K562 (cell line): Measurements from ENCODE around the gene CAMK1D. TPM values are rescaled to one million over a fixed set of nuclear protein-coding genes. Genes with fewer than 3 reads are reported as not detected.

Source experiments
- ATAC-seq: fragments of 200-7000 bp; cut with Tn5 transposase; 3 replicates; pipeline ENCODE4 v1.9.1; 2020; ENCODE audit warnings: moderate library complexity
- BruUV-seq: library from RNA; stranded (reverse); fragments of 400-500 nt; replicated peaks from 2 replicates; lab custom pipeline; 2021; lab: Mats Ljungman, UMichigan
- CTCF ChIA-PET: fragments of 300-600 bp; formaldehyde crosslinking; extraction: SDS; loops from one replicate; lab custom pipeline; 2021; ENCODE audit warnings: low intra/inter-chr PET ratio; lab: Yijun Ruan, JAX
- POLR2A ChIA-PET: fragments of 300-600, 350-650 bp; sonication (Branson Sonifier 250); formaldehyde crosslinking; extraction: SDS; loops from one replicate; lab custom pipeline; 2021; ENCODE audit warnings: antibody characterized with exemption, inconsistent platforms; lab: Yijun Ruan, JAX
- DNase-seq, 4 experiments: peaks; one replicate each; pipeline versions ENCODE4 v3.0.0 to v3.0.0-alpha.2; 2011 to 2018; ENCODE audit warnings: low spot score in 3 of 4, mixed read lengths in 3 of 4; ENCODE audit errors: extremely low read depth in 1 of 4
- FAIRE-seq: peaks from 2 replicates; lab custom pipeline; 2011; peaks lifted over from hg19 to GRCh38; lab: Jason Lieb, UNC
- H2AFZ ChIP-seq: 2 replicates; pipeline ENCODE4 v1.6.0; 2011; ENCODE audit warnings: low read depth, low read length, control low read depth, inconsistent platforms
- H3K27ac ChIP-seq: fragments of 200-600 bp; 3 replicates; pipeline ENCODE4 v1.8.0; 2011; ENCODE audit warnings: low read depth, mild to moderate bottlenecking, control low read depth, inconsistent platforms, low read length, moderate library complexity, mixed read lengths; ENCODE audit errors: extremely low read depth
- H3K27me3 ChIP-seq, 2 experiments: fragments of 300-600 bp in 1 of 2; 2 replicates in 1 of 2; 3 replicates in 1 of 2; pipeline versions ENCODE4 v1.6.0 to v1.8.0; 2011; ENCODE audit warnings: inconsistent platforms in 2 of 2, low read length in 2 of 2, mild to moderate bottlenecking in 1 of 2, mixed read lengths in 1 of 2, moderate library complexity in 1 of 2; ENCODE audit not compliant: control insufficient read depth in 2 of 2, insufficient read depth in 2 of 2
- H3K36me3 ChIP-seq: fragments of 300-600 bp; 3 replicates; pipeline ENCODE4 v1.8.0; 2011; ENCODE audit warnings: mild to moderate bottlenecking, low read length, inconsistent platforms; ENCODE audit not compliant: control insufficient read depth, insufficient read depth
- H3K4me1 ChIP-seq, 2 experiments: fragments of 200-600 bp in 1 of 2; replicated peaks in 1 of 2; 2 replicates in 1 of 2; 3 replicates in 1 of 2; pipeline versions ENCODE4 v1.5.1 to v1.8.0; 2011; ENCODE audit warnings: inconsistent platforms in 2 of 2, low read length in 2 of 2, mild to moderate bottlenecking in 1 of 2, mixed read lengths in 1 of 2, moderate library complexity in 1 of 2; ENCODE audit not compliant: control insufficient read depth in 2 of 2, insufficient read depth in 2 of 2
- H3K4me2 ChIP-seq: 2 replicates; pipeline ENCODE4 v1.6.1; 2011; ENCODE audit warnings: low read length, control low read depth, inconsistent platforms, mixed read lengths; ENCODE audit not compliant: insufficient read depth
- H3K4me3 ChIP-seq: fragments of 200-600 bp; sonication (generic), shearing (Covaris generic); 2 replicates; pipeline ENCODE4 v1.5.1; 2016; ENCODE audit warnings: control low read depth, inconsistent platforms
- H3K79me2 ChIP-seq: fragments of 200-600 bp; 3 replicates; pipeline ENCODE4 v1.8.0; 2011; ENCODE audit warnings: low read length, inconsistent platforms; ENCODE audit not compliant: control insufficient read depth, insufficient read depth
- H3K9ac ChIP-seq, 2 experiments: 2 replicates each; pipeline versions ENCODE4 v1.6.0 to v1.6.1; 2011; ENCODE audit warnings: low read depth in 2 of 2, low read length in 2 of 2, control low read depth in 1 of 2, inconsistent platforms in 1 of 2, mild to moderate bottlenecking in 1 of 2, mixed read lengths in 1 of 2; ENCODE audit not compliant: insufficient read depth in 1 of 2
- H3K9me1 ChIP-seq: one replicate; pipeline ENCODE4 v1.6.0; 2011; ENCODE audit warnings: inconsistent platforms, mild to moderate bottlenecking, low read length, moderate library complexity; ENCODE audit not compliant: control insufficient read depth, insufficient read depth
- H3K9me3 ChIP-seq: replicated peaks from 2 replicates; pipeline ENCODE4 v1.5.1; 2011; ENCODE audit warnings: low read depth, low read length, inconsistent platforms; ENCODE audit not compliant: control insufficient read depth, insufficient read depth
- H4K20me1 ChIP-seq: replicated peaks from 2 replicates; pipeline ENCODE4 v1.6.1; 2011; ENCODE audit warnings: low read length, inconsistent platforms, mixed read lengths; ENCODE audit not compliant: control insufficient read depth, insufficient read depth
- BACH1 ChIP-seq: fragments of 200-800 bp; sonication (Bioruptor generic); IDR thresholded peaks from 2 replicates; pipeline ENCODE4 v1.6.1; 2016; ENCODE audit warnings: missing genetic modification characterization, missing compliant biosample characterization
- ESRRA ChIP-seq: fragments of 450-650 bp; IDR thresholded peaks from 2 replicates; pipeline ENCODE4 v1.6.1; 2014; ENCODE audit warnings: low read depth, mild to moderate bottlenecking, moderate library complexity, borderline replicate concordance
- IRF2 ChIP-seq: sonication (generic); formaldehyde crosslinking; IDR thresholded peaks from 2 replicates; pipeline ENCODE4 v1.8.1; 2022; ENCODE audit warnings: mild to moderate bottlenecking, missing genetic modification reagents
- JUN ChIP-seq, 2 experiments: sonication (generic) in 1 of 2; formaldehyde crosslinking in 1 of 2; IDR thresholded peaks; 2 replicates each; pipeline versions ENCODE4 v1.6.1 to v1.8.0; 2012 to 2022; ENCODE audit warnings: borderline replicate concordance in 2 of 2, mild to moderate bottlenecking in 2 of 2, improper control_type of control experiment in 1 of 2, low read depth in 1 of 2, low read length in 1 of 2, missing genetic modification reagents in 1 of 2
- MEF2D ChIP-seq: conservative IDR thresholded peaks from 2 replicates; pipeline ENCODE4 v1.6.1; 2016; ENCODE audit warnings: low read depth, missing genetic modification characterization, missing compliant biosample characterization
- NBN ChIP-seq: fragments of 450-650 bp; IDR thresholded peaks from 2 replicates; pipeline ENCODE4 v1.6.1; 2016; ENCODE audit warnings: low read depth, mild to moderate bottlenecking
- NUFIP1 ChIP-seq: fragments of 450-650 bp; IDR thresholded peaks from 2 replicates; pipeline ENCODE4 v1.6.1; 2018; ENCODE audit not compliant: partially characterized antibody
- SMARCC2 ChIP-seq: fragments of 450-650 bp; IDR thresholded peaks from 2 replicates; pipeline ENCODE4 v1.6.1; 2017; ENCODE audit warnings: antibody characterized with exemption, moderate library complexity, mild to moderate bottlenecking, low read depth
- ZNF3 ChIP-seq: fragments of 250-450 bp; sonication (Bioruptor Pico); IDR thresholded peaks from 2 replicates; pipeline ENCODE4 v1.5.0; 2021; ENCODE audit warnings: mild to moderate bottlenecking, moderate library complexity
- ZNF354B ChIP-seq: fragments of 250-450 bp; sonication (Bioruptor Pico); IDR thresholded peaks from 2 replicates; pipeline ENCODE4 v1.4.0; 2020
- WGBS: fragments of 100-300 bp; shearing (Covaris generic); methylation state at CpG from one replicate; pipeline ENCODE4 v1.1.6; 2016; ENCODE audit warnings: low coverage, mixed read lengths; ENCODE audit not compliant: insufficient coverage; ENCODE audit errors: missing lambda C conversion rate; 5-methylcytosine and 5-hydroxymethylcytosine counted together
- in situ Hi-C: fragments of 300-500 bp; cut with MboI; formaldehyde crosslinking; loops from 4 replicates; pipeline ENCODE4 v1.15.0; 2018; ENCODE audit warnings: inconsistent platforms, mixed read lengths
- intact Hi-C: fragments of 100-400 bp; cut with micrococcal nuclease; formaldehyde crosslinking; loops from 2 replicates; pipeline ENCODE4 v1.14.2; 2022
- polyA plus RNA-seq, 8 experiments: library from polyadenylated mRNA; depleted of rRNA in 4 of 8; stranded (reverse) in 5 of 8; unstranded in 3 of 8; fragments of >200 nt; fragmentation: Nextera tagmentation in 2 of 8; fragmentation: Illumina TruSeq in 1 of 8; extraction: Ambion mirVana in 2 of 8; extraction: Trizol in 1 of 8; gene quantifications; 2 replicates each; pipeline versions ENCODE4 v1.2.1 to v1.2.3, GENCODE V29; 2011 to 2014; ENCODE audit warnings: inconsistent platforms in 1 of 8, missing spikeins in 1 of 8
- total RNA-seq, 7 experiments: library from RNA; depleted of rRNA in 6 of 7; stranded (reverse); fragments of >200 nt in 6 of 7; fragmentation: Illumina TruSeq in 2 of 7; extraction: Trizol in 2 of 7; gene quantifications; 2 replicates each; pipeline versions ENCODE4 v1.2.1 to v1.2.3, GENCODE V29; 2011 to 2021; ENCODE audit warnings: low replicate concordance in 1 of 7
- TF ChIP-seq, protein P1 (sequence below), 3 experiments: fragments of 200-800 bp in 1 of 3; sonication (Bioruptor generic) in 1 of 3; sonication (generic) in 1 of 3; formaldehyde crosslinking in 1 of 3; IDR thresholded peaks; 2 replicates each; pipeline versions ENCODE4 v1.6.1 to v1.8.0; 2016 to 2022; ENCODE audit warnings: mild to moderate bottlenecking in 2 of 3, missing compliant biosample characterization in 2 of 3, missing genetic modification characterization in 2 of 3, missing genetic modification reagents in 1 of 3
- TF ChIP-seq, protein P2 (sequence below): fragments of 250-450 bp; sonication (Bioruptor Pico); IDR thresholded peaks from 2 replicates; pipeline ENCODE4 v1.8.0; 2021; ENCODE audit warnings: borderline replicate concordance, mild to moderate bottlenecking, moderate library complexity; ENCODE audit not compliant: poor library complexity, severe bottlenecking
- TF ChIP-seq, protein P3 (sequence below): sonication (generic); IDR thresholded peaks from 2 replicates; pipeline ENCODE4 v1.6.1; 2016
- TF ChIP-seq, protein P4 (sequence below): fragments of 450-650 bp; IDR thresholded peaks from one replicate; pipeline ENCODE4 v1.6.1; 2018; ENCODE audit warnings: mild to moderate bottlenecking, moderate library complexity; ENCODE audit not compliant: partially characterized antibody
- TF ChIP-seq, protein P5 (sequence below): sonication (generic); formaldehyde crosslinking; IDR thresholded peaks from 2 replicates; pipeline ENCODE4 v1.4.0; 2020; ENCODE audit warnings: mild to moderate bottlenecking, missing genetic modification reagents

CAMK1D gene
- total and polyA plus RNA-seq, 9 of the 15 experiments (the other 6 are each of a cell fraction or from before 2014, with no cell fraction given) = 0.12 to 0.24 (median 0.20) TPM; not detected in 5

DNA sequence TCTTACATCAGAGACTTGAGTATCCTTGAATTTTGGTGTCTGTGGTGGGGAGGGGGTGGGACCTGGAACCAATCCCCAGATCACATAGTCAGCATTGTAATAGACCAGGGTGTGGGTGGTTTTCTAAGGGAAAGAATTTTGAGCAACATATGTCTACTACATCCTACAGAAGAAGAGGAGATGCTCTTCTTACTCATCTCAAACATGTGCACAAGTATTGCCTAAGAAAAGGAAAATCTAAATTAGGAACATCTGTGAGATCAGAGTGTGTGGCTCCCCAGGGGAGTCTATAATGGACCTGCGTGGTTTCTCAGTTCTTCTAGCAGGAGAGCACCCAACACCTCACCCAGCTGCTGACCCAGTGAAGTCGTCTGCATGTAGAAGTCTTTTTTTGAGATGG, 503.3 kb downstream of the CAMK1D start (continued):
- TF ChIP-seq, protein P1, sequence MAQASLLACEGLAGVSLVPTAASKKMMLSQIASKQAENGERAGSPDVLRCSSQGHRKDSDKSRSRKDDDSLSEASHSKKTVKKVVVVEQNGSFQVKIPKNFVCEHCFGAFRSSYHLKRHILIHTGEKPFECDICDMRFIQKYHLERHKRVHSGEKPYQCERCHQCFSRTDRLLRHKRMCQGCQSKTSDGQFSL (CRISPR knock-in tag; IDR thresholded peaks at IDR 0.05) = no peak
- TF ChIP-seq, protein P1 (tag; IDR thresholded peaks at IDR 0.05) = no peak
- TF ChIP-seq NBN (no peak), SMARCC2 (no peak), NUFIP1 (no peak), ZNF3 (CRISPR knock-in tag) (no peak)
- TF ChIP-seq, protein P2, sequence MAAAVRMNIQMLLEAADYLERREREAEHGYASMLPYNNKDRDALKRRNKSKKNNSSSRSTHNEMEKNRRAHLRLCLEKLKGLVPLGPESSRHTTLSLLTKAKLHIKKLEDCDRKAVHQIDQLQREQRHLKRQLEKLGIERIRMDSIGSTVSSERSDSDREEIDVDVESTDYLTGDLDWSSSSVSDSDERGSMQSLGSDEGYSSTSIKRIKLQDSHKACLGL = no peak

DNA sequence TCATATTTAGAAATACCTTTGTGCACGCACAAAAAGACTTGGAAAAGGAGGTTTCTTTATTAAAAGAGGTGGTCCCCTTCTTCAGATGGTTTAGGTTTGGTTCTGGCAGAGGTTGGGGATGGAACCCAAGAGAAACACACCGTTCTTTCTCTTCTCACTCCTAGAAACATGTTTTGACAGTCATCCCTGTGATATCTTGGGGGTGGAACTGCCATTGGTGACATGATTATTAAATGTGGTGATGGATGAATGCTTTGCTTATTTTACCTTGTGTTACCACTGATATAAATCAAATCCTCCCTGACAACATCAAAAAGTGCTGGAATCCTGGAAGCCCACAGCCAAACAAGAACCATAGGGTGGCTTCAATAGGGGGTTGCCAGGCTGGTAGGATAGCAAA, 505.6 kb downstream of the CAMK1D start:
- intact Hi-C loops = no loop called here
- FAIRE-seq = no peak

More for the DNA sequence above, 505.6 kb downstream of the CAMK1D start:
- POLR2A ChIA-PET = no interaction called here
- BruUV-seq = no TSS peak
- DNase-seq (no peak), ATAC-seq (no peak)
- WGBS = 0% methylated on average over 2 of the region's 2 CpGs
- H2AFZ ChIP-seq = no peak overlapping the region
- H3K9me3 ChIP-seq = no peaks in the 10 kb centered on the region
- H3K9ac ChIP-seq = no peak overlapping the region
- in situ Hi-C loops = no loop called here
- CTCF ChIA-PET = no interaction called here
- H3K9me1 ChIP-seq = no peaks in the 10 kb centered on the region
- TF ChIP-seq IRF2 (CRISPR knock-in tag) (no peak), JUN (IDR thresholded peaks at IDR 0.05; ENCODE audit: borderline replicate concordance, low read depth, low read length) (no peak), JUN (CRISPR knock-in tag; IDR thresholded peaks at IDR 0.05; ENCODE audit: borderline replicate concordance) (no peak), MEF2D (no peak), ZNF354B (CRISPR knock-in tag) (no peak), BACH1 (no peak), ESRRA (no peak)
- TF ChIP-seq, protein P3, sequence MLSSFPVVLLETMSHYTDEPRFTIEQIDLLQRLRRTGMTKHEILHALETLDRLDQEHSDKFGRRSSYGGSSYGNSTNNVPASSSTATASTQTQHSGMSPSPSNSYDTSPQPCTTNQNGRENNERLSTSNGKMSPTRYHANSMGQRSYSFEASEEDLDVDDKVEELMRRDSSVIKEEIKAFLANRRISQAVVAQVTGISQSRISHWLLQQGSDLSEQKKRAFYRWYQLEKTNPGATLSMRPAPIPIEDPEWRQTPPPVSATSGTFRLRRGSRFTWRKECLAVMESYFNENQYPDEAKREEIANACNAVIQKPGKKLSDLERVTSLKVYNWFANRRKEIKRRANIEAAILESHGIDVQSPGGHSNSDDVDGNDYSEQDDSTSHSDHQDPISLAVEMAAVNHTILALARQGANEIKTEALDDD = no peak
- TF ChIP-seq, protein P4, sequence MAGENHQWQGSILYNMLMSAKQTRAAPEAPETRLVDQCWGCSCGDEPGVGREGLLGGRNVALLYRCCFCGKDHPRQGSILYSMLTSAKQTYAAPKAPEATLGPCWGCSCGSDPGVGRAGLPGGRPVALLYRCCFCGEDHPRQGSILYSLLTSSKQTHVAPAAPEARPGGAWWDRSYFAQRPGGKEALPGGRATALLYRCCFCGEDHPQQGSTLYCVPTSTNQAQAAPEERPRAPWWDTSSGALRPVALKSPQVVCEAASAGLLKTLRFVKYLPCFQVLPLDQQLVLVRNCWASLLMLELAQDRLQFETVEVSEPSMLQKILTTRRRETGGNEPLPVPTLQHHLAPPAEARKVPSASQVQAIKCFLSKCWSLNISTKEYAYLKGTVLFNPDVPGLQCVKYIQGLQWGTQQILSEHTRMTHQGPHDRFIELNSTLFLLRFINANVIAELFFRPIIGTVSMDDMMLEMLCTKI = no peak
- TF ChIP-seq, protein P5, sequence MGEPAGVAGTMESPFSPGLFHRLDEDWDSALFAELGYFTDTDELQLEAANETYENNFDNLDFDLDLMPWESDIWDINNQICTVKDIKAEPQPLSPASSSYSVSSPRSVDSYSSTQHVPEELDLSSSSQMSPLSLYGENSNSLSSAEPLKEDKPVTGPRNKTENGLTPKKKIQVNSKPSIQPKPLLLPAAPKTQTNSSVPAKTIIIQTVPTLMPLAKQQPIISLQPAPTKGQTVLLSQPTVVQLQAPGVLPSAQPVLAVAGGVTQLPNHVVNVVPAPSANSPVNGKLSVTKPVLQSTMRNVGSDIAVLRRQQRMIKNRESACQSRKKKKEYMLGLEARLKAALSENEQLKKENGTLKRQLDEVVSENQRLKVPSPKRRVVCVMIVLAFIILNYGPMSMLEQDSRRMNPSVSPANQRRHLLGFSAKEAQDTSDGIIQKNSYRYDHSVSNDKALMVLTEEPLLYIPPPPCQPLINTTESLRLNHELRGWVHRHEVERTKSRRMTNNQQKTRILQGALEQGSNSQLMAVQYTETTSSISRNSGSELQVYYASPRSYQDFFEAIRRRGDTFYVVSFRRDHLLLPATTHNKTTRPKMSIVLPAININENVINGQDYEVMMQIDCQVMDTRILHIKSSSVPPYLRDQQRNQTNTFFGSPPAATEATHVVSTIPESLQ (CRISPR knock-in tag) = no peak
- TF ChIP-seq, all 486 proteins: peak for 0
- no peaks in the 10 kb centered on the region for H3K79me2 ChIP-seq
- no peaks in the 10 kb centered on the region for H4K20me1 ChIP-seq
- no peaks in the 10 kb centered on the region for H3K4me1 ChIP-seq
- H3K4me2 ChIP-seq = no peak overlapping the region
- peaks cover under 1 to 3% of the 10 kb centered on the region in 2 experiments; a peak in 1 of 5 replicates for H3K27me3 ChIP-seq
- H3K27ac ChIP-seq = no peak overlapping the region
- H3K4me3 ChIP-seq = no peak overlapping the region
- no peaks in the 10 kb centered on the region for H3K36me3 ChIP-seq
